AG10803 (cell line): ENCODE measurements around the gene RASA2.

ENCODE experiments used
- DNase-seq: peaks from one replicate; pipeline ENCODE4 v3.0.0; 2010; ENCODE audit warnings: low read depth
- H3K4me3 ChIP-seq: 2 replicates; pipeline ENCODE4 v1.5.1; 2011; ENCODE audit warnings: mild to moderate bottlenecking, low read length, control low read depth
- CTCF ChIP-seq: conservative IDR thresholded peaks from 2 replicates; pipeline ENCODE4 v1.5.1; 2011; ENCODE audit warnings: mild to moderate bottlenecking, low read length, control low read depth, inconsistent platforms

Gene RASA2

GRCh38 chr3:141655801-141656200 is 169.0 kb downstream of the RASA2 start:
- no peak for TF ChIP-seq CTCF
- H3K4me3 ChIP-seq: no peak overlapping the region
- no peak for DNase-seq

GRCh38 chr3:141656771-141657170 is 169.9 kb downstream of the RASA2 start:
- peak; percentile 95 for DNase-seq
- TF ChIP-seq CTCF: no peak
- H3K4me3 ChIP-seq: no peak overlapping the region

GRCh38 chr3:141657516-141657915 is 170.7 kb downstream of the RASA2 start:
- no peak for TF ChIP-seq CTCF
- no peak for DNase-seq
- no peak overlapping the region for H3K4me3 ChIP-seq

- peak overlapping the region; percentile 74 for H3K4me3 ChIP-seq
- DNase-seq: peak; percentile 44
- TF ChIP-seq CTCF: no peak
These were observed 173.2 kb downstream of the RASA2 start for GRCh38 chr3:141659821-141660613.

GRCh38 chr3:141660614-141660947 is 173.8 kb downstream of the RASA2 start:
- DNase-seq: no peak
- no peak for TF ChIP-seq CTCF

GRCh38 chr3:141661229-141662196 is 174.7 kb downstream of the RASA2 start:
- no peak for DNase-seq
- H3K4me3 ChIP-seq: no peak overlapping the region
- no peak for TF ChIP-seq CTCF

More at GRCh38 chr3:141660614-141660947, 173.8 kb downstream of the RASA2 start:
- peak overlapping the region; percentile 74 for H3K4me3 ChIP-seq
